GM21576 (cell line): ENCODE measurements around the gene ARMC2.
"Not testable (repeated sequence)": the region's sequence is repeated elsewhere in the genome, so short reads cannot be mapped to it uniquely, and the experiment has no call there.

Source experiments
- ATAC-seq: cut with Tn5 transposase; IDR thresholded peaks from one replicate; pipeline ENCODE4 v1.9.1; 2021; ENCODE audit warnings: mild to moderate bottlenecking, moderate library complexity; ENCODE audit not compliant: unreplicated experiment

The ARMC2 gene, protein sequence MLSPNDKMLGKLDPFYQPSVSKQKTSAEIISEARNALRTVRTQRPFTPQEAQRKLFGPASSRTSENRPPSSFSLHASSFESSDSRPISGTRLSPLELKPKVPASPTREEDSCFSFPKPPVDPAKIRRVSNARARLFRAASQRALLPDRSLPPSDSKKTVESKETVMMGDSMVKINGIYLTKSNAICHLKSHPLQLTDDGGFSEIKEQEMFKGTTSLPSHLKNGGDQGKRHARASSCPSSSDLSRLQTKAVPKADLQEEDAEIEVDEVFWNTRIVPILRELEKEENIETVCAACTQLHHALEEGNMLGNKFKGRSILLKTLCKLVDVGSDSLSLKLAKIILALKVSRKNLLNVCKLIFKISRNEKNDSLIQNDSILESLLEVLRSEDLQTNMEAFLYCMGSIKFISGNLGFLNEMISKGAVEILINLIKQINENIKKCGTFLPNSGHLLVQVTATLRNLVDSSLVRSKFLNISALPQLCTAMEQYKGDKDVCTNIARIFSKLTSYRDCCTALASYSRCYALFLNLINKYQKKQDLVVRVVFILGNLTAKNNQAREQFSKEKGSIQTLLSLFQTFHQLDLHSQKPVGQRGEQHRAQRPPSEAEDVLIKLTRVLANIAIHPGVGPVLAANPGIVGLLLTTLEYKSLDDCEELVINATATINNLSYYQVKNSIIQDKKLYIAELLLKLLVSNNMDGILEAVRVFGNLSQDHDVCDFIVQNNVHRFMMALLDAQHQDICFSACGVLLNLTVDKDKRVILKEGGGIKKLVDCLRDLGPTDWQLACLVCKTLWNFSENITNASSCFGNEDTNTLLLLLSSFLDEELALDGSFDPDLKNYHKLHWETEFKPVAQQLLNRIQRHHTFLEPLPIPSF

DNA sequence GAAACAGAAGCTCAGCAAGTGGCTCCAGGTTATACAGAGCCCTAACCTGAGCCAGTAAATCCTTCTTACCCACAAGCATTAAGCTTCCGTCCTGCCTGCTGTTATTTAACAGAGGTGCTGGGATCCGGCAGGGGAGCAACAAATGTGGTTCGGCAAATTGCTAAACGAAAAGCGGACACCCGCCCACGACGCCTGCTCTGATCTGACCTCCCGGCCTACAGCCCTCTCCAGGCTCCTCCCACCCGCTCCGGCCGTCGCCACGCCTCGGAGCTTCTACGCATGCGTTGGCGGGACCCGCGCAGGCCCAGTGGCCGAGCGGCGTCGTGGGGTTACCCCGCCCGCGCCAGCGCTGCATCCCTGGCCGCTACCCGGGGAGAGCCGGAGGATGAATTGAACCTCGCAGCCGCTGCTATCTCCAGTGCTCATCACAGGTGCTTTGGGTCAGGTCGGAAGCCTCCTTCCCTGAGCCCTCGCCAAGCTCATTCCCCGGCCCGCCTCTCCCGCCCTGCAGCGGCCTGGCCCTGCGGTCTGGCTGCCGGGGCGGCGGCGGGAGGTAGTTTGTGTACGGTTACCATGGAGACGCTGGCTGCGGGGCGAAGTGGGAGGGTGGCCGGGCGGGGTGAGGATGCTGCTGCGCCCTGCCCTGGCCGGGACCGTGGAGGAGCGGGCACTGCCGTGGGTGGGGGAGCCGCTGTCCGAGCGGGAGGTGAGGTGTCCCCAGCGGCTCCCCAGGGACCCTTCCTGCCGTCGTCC, at the start of gene ARMC2:
ARMC2 (plus strand) TSS at position 307 of the 753 bp plus-strand sequence. CDS start 5,846 bp downstream, outside the sequence.
- peak; percentile 94 for ATAC-seq

DNA sequence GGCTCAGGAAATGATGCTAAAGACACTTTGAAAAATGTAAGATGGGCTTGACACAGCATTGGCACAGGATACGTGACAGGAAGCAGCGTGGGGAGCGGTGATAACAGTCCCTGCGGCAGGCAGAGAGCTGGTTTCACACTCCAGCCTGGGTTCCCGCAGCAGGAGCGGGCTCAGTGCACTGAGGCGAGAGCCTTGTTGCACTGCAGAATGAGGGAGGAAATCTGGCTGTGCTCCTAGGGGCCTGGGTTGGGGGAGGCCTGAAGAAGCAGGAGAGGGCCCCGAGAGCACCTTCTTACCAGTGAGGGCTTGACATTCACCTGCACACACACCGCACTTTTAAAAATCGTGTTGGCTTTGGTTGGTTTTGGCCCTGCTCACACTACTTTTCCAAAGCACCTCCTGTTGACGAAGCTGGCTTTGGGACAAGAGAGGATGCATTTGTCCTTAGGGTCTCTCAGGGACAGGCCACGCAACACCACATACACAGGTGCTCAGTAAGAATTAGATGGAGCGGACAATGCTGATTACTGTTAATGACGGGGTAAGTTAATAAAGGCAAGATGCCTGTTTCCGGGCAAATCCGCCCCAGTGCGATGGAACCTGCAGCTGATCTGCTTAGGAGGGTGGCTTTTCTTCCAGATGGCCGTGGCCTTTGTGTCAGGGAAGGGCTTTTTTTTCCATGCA, 49.4 kb upstream of the ARMC2 start:
- ATAC-seq: no peak

DNA sequence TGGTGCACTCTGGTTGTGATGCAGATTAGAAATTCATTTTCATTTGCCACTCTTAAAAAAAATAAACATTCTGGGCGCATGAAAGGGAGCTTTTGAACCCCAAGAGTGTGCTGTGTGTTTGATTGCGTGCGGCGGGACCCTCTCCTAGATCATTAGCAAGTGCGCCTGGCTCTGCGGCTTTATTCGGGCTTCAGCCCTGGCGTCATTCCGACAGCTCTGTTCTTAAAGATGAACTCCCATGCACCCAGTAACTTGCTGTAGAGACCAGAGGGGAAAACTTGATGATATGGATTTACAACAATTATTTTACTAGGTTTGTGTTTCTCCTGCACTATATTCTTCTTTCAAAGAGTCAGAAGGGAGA, 48.9 kb upstream of the ARMC2 start:
- no peak for ATAC-seq

DNA sequence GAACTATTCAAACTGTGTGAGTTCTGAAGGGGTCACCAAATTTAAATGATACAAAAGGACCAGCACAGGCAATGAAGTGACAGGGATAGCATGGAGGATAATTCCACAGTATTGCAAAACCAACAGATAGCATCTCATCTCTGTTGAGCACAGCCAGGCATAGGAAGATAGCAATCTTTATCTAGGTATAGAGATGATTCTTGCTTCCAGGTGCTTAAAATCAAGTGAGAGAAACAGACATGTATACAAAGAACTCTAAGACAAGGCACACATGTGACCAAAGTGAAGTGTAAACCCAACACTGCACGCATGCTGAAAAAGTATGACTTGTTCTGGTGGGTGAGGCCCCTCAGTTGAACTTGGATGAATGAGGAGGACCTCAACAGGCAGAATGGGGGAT, 48.4 kb upstream of the ARMC2 start:
- ATAC-seq: no peak

DNA sequence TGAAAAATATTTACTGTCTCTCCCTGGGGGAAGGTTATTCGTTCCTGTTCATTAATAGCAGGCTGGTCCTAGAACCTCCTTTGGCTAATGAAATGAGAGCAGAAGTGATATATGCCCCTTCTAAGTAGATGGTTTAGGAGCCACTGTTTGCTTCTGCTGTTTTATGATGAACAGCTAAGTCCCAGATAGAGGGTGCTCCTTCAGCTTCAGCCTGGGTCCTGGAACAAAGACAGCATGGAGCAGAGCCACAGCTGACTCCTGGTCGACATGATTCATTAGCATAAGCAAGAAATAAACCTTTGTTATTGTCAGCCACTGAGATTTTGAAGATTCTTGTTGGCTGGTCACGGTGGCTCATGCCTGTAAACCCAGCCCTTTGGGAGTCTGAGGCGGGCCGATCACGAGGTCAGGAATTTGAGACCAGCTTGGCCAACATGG, 47.8 kb upstream of the ARMC2 start:
- no peak for ATAC-seq

DNA sequence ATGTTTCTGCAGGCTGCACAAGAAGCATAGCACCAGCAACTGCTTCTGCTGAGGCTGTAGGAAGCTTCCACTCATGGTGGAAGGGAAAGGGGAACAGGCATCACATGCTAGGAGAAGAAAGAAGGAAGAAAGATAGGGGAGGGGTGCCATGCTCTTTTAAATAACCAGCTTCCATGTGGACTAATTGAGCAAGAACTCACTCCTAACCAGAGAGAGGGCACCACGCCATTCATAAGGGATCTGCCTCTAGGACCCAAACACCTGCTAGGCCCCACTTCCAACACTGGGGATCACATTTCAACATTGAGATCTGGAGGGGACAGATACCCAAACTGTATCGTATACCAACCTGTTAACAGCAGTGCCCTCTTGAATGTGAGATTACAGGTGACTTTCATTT, 46.9 kb upstream of the ARMC2 start:
- ATAC-seq: no peak

DNA sequence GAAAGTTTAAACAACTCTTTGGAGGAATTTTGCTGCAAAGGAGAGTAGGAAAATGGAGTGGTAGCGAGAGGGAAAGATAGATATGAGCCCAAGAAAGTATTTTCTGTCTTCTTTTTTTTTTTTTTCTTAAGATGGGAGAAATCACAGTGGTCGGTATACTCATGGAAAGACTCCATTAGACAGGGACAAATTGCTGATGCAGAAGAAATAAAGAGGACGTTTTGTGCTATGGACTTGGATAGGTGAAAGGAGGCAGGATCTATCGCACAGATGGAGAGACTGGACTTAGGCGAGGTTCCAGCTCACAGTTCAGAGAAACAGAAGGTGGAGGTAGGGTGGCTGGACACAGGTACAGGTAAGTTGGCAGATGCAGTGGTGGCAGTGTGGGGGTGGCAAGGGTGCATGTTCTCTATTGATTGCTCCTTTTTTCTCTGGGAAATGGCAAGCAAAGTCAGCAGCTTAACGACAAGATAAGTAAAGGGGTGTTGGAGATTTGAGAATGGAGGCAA, 44.2 kb upstream of the ARMC2 start:
- no peak for ATAC-seq

DNA sequence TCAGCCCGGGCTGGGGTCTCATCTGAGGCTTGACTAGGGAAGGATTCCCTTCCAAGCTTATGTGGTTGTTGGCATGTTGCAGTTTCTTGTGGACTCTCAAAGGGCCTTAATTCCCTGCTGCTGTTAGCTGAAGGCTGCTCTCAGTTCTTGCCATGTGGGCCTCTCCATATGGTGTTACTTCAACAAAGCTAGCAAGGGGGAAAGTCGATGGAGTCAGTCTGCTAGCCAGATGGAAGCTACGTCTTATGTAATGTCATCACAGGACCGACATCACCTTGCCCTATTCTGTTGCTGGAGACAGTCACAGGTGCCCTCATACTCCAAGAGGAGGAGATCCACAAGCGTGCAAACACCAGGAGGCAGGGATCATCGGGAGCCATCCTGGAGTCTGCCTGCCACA, 43.3 kb upstream of the ARMC2 start:
- no peak for ATAC-seq

DNA sequence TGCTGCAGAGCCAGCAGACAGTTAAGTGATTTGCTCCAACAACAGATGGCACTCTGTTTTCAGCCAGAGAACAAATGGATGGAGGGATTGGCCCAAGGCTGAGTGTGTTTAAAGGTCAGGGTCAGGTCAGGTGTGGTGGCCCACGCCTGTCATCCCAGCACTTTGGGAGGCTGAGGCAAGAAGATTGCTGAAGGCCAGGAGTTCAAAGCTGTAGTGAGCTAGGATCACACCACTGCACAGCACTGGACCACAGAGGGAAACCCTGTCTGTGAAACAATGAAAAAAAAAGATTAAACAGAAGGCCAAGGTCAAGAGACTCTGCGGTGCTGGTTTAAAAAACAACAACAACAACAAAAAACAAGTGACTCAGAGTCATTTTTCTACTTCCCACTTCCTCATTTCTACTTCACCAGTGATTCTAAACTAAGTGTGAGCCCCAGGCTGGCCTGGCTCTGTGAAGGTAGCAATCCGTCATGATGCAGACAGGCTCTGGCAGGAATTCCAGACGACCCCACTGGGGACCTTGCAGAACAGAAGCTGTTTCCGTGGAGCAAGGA, 42.5 kb upstream of the ARMC2 start:
- ATAC-seq: peak; percentile 85

DNA sequence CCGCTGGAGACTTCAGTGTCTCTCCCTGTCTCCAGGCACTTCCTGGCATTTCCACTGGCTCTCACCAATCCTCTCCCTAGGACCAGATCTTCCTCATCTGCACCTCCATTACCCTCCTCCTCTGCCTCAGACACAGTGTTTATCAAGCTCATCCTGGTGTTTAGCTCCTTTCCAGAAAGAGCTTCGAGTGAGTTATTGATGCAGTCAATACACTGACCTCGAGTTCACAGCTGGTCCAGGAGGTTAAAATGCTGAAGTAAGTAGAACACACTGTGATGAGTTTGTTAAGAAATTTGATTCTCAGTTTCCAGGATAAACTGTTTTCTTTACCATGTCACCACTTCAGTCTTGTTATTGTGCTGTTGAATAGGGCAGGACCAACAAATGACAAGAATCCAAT, 42.1 kb upstream of the ARMC2 start:
- ATAC-seq: peak; percentile 8

DNA sequence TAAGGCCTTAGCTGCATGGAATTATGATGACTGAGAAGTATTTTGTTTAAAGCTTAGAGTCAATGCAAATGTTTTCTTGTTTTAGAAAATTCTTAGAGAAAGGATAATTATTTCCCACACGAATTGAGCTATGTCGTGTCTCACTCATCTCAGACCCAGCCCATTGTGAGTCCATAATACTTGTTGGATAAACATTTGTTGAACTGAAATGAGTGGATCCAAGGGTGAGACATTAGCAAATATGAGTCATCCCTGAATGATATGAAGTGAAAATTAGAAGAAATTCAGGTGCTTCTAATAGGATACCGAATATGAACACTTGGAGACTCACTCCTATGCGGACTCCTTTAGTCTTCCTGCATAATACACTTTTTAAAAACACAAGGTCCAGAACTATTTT, 41.6 kb upstream of the ARMC2 start:
- no peak for ATAC-seq

DNA sequence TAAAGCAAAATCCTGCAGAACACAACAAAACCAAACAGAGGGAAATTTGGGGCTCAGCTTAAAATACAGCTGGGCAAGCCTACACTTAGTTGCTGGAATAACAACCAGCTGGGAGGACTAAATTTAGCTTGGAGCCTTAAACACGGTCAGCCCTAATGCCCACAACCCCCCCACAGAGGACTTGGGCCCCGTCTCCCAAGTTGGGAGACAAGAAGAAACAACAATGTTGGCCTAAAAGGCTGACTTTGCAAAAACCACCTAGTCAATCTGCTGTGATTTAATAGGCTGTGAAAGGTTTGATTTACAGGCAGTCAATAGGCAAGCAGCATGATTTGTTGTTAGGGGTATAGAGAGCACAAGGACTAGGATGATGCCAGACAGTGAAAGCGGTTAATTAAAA, 40.3 kb upstream of the ARMC2 start:
- ATAC-seq: no peak

DNA sequence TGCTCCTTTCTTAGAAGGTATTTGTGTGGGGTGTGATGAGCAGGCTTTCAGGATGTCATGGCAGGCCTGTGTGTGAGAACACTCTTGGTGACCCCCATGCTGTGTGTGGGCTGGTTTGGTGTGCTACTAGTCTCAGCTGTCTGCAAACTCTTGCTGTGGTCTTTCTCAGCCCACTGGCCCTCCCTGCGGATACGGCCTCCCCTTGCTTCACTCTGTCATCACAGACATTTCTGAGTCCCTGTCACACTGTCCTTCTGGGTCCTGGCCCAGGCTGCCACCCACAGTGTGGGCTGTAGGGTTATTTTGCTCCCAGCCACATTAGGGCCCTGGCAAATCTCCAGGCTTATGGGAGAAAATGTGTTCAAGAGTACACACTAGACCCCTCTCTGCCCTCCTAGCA, 39.0 kb upstream of the ARMC2 start:
- ATAC-seq: no peak

DNA sequence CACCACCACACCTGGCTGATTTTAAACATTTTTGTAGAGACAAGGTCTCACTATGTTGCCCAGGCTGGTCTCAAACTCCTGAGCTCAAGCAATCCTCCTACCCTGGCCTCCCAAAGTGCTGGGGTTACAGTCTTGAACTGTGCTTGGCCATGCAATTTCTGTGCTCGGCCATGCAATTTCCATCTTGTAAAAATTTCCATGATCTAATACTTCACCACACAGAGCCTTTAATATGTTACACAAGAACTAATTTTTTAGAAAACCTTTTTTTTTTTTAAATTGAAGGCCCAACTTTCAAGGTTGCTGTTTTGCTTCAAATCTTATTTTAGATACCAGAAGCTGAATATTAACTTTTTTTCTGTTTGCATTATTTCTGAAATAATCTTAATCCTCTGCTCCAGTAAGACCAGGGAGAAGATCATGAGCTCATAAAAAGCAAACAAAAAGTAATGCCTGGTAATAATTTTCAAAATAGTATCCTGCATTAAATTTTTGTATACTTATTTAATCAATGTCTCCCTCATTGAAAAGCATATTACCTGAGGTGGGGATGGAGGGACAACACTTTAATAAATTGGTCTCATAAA, 38.1 kb upstream of the ARMC2 start:
- ATAC-seq: no peak

DNA sequence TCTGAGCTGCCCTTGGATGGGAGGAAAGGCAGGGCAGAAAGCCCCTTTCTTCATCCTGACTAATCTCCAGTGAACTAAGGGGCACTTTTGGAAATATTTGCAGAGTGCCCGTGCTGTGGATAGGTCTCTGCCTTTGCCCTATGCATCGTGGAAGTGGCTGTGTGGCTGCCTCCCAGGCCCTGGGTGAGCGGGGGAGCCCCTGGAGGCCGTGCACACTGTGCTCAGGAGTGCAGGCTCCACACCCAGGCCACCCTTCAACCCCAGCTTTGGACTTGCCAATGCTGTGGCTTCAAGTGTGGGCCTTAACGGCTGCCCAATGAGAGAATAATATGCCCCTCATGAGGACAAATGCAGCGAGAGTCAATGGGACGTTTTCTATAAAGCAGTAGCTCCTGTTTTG, 36.7 kb upstream of the ARMC2 start:
- no peak for ATAC-seq

DNA sequence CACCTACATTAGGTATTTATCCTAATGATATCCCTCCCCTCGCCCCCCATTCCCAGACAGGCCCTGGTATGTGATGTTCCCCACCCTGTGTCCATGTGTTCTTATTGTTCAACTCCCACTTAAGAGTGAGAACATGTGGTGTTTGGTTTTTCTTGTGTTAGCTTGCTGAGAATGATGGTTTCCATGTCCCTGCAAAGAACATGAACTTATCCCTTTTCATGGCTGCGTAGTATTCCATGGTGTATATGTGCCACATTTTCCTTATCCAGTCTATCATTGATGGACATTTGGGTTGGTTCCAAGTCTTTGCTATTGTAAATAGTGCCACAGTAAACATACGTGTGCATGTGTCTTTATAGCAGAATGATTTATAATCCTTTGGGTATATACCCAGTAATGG, 35.0 kb upstream of the ARMC2 start:
- not testable (repeated sequence) for ATAC-seq

DNA sequence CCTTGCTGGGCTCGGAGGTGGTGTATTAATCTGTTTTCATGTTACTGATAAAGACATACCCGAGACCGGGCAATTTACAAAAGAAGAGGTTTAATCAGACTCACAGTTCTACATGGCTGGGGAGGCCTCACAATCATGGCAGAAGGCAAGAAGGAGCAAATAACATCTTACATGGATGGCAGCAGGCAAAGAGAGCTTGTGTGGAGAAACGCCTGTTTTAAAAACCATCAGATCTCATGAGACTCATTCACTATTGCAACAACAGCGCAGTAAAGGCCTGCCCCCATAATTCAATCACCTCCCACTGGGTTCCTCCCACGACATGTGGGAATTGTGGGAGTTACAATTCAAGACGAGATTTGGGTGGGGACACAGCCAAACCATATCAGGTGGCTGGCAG, 30.9 kb upstream of the ARMC2 start:
- ATAC-seq: not testable (repeated sequence)

DNA sequence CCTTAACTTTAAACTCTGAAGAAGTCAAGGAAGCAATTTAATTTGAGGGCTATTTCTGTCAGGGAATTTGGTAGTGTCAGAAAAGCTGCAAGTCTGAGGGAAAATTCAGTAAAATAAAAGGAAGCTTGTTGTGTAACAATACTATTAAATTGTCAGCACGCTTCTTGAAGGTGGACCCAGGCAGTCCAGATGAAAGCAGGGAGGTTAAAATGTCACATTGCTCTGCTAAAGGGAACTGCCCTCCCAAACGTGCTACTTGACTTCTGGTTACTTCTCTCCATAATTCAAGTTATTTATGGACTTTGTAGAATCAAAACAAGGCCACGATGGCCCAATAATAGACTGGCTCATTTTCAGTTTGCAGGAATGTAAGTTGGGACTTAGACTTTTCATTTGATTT, 28.2 kb upstream of the ARMC2 start:
- ATAC-seq: no peak

DNA sequence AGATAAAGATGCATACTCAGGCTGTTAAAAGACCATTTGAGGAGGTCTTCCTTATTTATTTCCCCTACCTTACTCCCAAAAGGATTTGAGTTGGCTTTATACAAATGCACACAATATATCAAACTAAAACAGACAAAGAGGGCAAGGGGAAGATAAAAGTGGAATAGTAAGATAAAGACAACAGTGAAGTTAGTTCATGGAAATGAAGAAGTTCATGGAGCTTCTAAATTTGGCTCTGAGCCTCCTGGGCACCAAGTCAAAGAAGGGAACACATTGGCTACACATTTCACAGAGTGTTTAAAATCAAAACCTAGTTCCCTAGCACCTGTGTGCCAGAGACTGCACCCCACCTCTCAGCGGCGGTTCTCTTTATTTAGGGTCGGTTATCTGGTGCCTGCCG, 25.8 kb upstream of the ARMC2 start:
- no peak for ATAC-seq

DNA sequence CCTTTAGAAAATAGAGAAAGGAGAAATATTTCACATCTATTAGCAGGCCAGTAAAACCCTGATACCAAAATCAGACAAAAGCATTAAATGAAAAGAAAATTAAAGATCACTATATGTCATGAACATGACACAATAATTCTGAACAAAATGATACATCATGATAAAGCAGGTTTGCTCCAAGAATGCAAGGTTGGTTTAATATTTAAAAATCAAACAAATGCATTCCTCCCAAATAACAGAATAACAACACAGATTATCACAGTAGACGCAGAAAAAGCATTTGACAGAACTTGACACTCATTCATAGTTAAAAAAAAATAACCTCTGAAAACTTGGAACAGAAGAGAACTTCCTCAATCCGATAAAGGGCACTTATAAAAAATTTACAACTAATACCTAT, 22.9 kb upstream of the ARMC2 start:
- no peak for ATAC-seq
